Epithelial cell of prostate (primary cell): Measurements from ENCODE around the gene PFKFB4.
A peak's percentile ranks its signal among the peaks of the same experiment; 100 is the strongest.

Experiments
- DNase-seq: peaks from one replicate; pipeline ENCODE4 v3.0.0-alpha.2; 2011; ENCODE audit warnings: low read depth, low spot score
- H3K27ac ChIP-seq: fragments of 450-650 bp; 2 replicates; pipeline ENCODE4 v1.5.1; 2017; ENCODE audit warnings: mild to moderate bottlenecking

Gene PFKFB4

GRCh38 chr3:48556796-48557626 is at the start of gene PFKFB4:
PFKFB4 (minus strand) TSS chr3:48556803; CDS start chr3:48556777, 26 bp downstream.
- H3K27ac ChIP-seq = peak within 1 kb of the TSS; percentile 54
- DNase-seq = peak; percentile 96

DNA sequence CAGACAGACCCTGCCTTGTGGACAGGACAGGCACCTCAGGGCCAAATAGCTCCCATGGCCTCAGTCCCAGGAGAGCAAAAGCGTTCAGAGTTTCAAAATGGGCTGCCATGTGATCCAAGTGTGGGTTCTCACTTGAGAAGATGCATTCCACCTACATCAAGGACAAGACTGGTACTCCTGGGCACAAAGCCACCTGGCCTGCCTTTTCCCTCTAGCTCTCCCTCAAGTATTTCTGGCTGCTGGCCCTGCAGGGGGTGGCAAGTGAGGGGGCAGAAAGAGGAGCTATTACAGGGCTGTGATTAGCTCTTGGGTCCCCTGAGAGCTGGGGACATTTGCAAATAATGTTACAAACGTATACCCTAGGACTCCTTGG is 45.0 kb upstream of the PFKFB4 start:
- DNase-seq = no peak
- H3K27ac ChIP-seq = no peak overlapping the region

GRCh38 chr3:48600711-48601621 is 44.4 kb upstream of the PFKFB4 start:
- peak overlapping the region; percentile 98 for H3K27ac ChIP-seq
- no peak for DNase-seq

- peak overlapping the region; percentile 98 for H3K27ac ChIP-seq
Measured at GRCh38 chr3:48599509-48600285, 43.1 kb upstream of the PFKFB4 start.

GRCh38 chr3:48599077-48599501 is 42.5 kb upstream of the PFKFB4 start:
- peak overlapping the region; percentile 98 for H3K27ac ChIP-seq
- peak; percentile 94 for DNase-seq

More at GRCh38 chr3:48599509-48600285, 43.1 kb upstream of the PFKFB4 start:
- no peak for DNase-seq

- DNase-seq = peak; percentile 92
- H3K27ac ChIP-seq = peak overlapping the region; percentile 98
Measured at GRCh38 chr3:48598323-48599076, 41.9 kb upstream of the PFKFB4 start.

GRCh38 chr3:48597408-48597800 is 40.8 kb upstream of the PFKFB4 start:
- peak overlapping the region; percentile 98 for H3K27ac ChIP-seq
- DNase-seq = no peak

DNA sequence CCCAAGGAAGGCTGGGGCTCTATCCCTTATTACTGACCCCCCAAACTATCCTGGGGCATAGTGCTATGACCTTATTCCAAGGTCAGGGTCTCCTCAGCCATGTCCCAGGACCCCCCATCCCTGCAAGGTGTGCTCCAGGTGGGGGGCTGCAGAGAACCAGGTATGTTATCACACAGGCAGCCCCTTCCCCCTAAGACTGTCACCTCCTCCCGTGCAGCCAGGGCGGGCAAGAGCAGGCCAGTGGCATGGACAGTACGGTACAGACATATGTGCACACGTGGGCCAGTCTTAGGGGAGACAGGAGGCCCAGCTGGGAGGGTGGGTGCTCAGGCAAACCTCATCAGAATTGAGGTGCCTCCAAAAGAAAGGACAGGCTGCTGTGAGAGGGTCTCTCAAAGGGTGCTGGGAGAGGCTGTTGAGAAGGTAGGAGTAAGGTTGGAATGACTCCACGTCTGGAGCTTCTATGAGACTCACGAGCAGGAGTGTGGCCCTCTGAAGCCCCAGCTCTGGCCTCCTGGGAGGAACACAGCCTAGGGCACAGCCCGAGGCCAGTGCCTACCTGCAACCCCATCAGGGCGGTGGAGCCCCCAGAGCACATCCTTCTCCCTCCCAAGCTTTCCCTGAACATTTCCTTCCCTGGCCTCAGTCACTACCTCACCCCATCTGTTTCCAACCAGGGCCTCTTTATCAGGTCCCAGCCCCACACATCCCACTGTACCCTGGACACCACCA is 40.2 kb upstream of the PFKFB4 start:
- DNase-seq = no peak
- H3K27ac ChIP-seq = peak overlapping the region; percentile 98

- H3K27ac ChIP-seq = peak overlapping the region; percentile 98
- DNase-seq = no peak
Measured at GRCh38 chr3:48596157-48596556, 39.6 kb upstream of the PFKFB4 start.

DNA sequence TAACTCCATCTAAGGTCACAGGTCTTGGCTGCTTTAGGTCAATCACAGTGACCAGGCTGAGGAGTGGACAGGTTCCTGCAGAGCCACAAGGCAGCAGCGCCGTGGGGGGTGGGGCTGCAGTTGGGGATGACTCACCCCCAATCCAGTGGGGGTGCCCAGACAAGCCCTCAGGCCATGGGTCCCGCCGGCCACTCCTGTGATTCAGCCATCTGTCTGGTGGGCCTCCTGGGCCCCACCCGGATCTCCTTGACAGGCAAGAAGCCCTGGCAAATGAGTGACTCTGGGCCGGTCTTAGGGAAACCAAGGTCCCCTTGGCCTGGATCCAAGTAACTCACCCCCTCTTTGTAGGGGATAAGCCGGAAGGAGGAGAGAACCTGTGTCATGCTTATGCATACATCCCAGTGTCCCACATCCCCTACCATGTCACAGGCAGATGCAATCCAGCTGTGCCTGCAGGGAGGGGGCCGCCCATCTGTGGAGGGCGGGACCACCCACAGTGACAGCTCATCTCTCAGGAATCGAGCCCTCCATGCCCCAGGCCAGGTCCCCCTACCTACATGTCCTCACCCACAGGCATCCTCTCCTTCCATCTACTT is 39.0 kb upstream of the PFKFB4 start:
- peak; percentile 72 for DNase-seq

DNA sequence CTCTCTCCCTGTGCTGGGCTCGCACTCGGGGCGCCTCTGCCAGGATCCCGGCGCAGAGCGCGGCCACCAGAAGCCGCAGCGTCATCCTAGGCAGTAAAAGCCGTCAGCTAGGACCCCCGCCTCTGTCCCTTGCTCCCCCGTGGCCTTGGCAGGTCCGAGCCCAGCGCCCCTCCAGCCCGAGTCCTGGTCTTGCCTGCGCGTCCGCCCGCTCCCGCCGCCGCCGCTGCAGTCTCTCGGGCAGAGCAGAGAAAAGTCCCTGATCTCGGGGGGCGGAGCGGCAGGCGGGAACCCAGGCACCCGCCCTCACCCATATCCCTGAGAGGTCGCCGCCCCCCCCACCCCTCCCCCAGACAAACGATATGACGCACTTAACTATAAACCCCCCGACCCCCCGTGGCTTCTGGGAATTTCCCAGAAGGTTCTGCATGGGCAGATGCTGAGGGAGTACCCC is 38.5 kb upstream of the PFKFB4 start, which contains the start of gene COL7A1:
COL7A1 (minus strand) TSS at position 255 of the 451 bp plus-strand sequence; CDS start at position 85, 170 bp downstream.
- DNase-seq = no peak
- peak within 1 kb of the TSS; percentile 98 for H3K27ac ChIP-seq

More for the DNA sequence above, 39.0 kb upstream of the PFKFB4 start:
- H3K27ac ChIP-seq = peak overlapping the region; percentile 98

DNA sequence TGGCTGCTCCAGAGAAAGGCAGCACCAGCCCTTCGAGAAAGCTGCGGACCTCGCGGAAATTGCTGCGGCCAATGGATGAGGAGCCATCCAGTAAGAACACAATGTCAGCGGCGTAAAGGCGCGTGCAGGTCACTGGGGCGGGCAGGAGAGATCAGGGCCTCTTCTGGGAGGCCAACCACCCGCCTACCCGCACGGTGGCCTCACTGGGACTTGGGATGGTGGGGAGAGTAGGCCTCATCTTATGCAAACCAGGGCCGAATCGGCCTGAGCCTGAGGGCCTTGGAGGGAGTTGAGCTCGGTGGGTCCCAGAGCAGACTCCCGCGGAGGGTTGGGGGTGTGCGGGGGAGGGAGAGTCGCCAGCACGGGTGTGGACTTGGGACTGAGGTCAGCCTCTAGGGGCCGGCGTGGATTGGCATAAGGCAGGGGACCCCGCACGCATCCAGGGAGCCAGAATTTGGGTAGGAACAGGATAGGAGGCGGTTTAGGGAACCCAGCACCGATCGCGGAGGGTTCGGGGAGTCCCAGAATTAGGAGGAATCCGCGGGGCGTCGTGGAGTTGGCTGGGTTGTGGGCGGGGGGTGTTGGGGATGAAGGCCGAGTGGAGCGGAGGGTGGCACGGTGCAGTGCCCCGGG is 37.9 kb upstream of the PFKFB4 start:
- no peak for DNase-seq
- H3K27ac ChIP-seq = peak overlapping the region; percentile 98

DNA sequence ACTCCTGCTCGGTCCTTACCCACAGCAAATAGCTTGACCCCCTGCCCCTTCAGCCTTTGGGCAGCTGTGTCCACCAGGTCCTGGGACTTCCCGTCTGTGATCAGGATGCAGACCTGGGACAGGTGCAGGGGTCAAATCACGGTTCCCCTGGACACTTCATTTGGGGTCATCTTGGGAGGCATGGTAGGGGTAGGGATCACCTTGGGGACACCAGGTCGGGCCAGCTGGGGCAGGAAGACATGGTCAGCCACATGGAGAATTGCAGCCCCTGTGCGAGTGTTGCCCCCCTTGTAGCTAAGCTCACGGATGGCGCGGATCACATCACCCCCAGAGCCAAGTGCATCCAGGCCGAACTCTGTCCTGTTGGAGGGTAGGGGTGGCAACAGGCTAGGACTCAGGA is 36.7 kb upstream of the PFKFB4 start:
- no peak overlapping the region for H3K27ac ChIP-seq
- no peak for DNase-seq

GRCh38 chr3:48592519-48593087 is 36.0 kb upstream of the PFKFB4 start:
- DNase-seq = no peak
- no peak overlapping the region for H3K27ac ChIP-seq

- no peak for DNase-seq
- H3K27ac ChIP-seq = no peak overlapping the region
Measured at GRCh38 chr3:48591886-48592518, 35.4 kb upstream of the PFKFB4 start.

DNA sequence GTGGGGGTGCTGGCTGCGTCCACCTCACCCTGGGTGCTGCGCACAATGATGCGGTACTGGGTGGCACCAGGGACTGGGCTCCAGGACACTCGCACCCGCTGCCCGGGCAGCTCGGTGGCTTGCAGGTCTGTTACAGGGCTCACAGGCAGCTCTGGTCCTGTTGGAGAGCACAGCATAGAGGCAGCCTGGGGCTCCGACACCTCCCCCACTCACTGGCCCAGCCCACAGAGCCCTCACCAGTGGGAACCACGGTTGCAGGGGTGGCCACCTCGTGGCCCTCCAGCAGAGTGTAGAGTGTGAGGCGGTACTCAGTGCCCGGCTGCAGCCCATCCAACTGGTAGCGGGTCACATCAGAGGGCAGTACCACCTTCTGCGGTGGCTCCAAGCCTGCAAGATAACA is 34.8 kb upstream of the PFKFB4 start:
- no peak for DNase-seq

GRCh38 chr3:48588230-48588629 is 31.6 kb upstream of the PFKFB4 start:
- no peak overlapping the region for H3K27ac ChIP-seq
- no peak for DNase-seq

More for the DNA sequence above, 34.8 kb upstream of the PFKFB4 start:
- no peak overlapping the region for H3K27ac ChIP-seq
